Measurements from ENCODE around the gene ATP2C2.
"Not testable (repeated sequence)": the region's sequence is repeated elsewhere in the genome, so short reads cannot be mapped to it uniquely, and the experiment has no call there.

The ATP2C2 gene

DNA sequence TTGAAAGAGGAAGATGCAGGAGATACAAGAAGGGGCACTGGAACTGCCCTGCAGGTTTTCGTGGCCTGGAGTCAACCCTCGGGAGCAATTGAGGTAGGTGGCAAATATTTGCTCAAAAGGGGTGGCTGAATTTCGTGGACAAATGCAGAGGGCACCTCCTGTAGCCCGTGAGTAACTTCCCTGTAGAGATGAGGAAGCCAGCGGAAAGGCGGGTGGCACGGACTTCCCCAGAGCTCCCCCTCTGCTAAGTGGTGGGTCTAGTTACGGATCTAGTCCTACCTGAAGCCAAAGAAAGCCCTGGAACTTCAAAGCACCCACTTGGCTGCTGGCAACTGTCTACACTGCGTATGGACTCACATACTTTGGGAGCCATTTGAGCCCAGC lies 1.0 kb upstream of the ATP2C2 start:
- no peak for DNase-seq (ENCODE audit: low read depth in 2 of 2)

DNA sequence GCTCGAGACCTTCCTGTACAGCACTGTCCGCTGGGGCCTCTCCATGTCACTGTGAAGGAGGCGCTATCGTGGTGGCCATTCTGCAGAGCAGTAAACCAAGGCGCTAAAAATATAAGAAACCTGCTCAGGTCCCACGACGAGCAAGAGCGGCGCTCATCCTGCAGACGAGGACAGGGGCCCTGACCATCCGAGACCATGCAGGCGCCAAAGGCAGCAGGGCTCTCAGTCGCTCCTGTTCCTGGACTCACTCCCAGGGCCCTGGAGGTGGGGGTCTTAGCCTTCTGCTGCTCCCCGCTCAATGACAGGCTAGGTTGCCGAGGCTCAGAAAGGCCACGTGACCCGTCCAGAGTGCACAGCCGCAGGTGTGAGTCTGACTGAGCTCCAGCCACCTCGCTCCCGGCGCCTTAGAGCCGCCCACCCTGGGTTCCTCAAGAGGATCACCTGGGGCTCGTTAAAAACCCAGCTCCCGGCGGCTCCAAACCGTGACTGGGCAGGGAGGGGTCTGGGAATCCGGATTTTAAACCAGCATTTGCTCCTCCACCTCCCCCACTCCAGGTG lies 509 bp upstream of the ATP2C2 start:
- no peak for DNase-seq (ENCODE audit: low read depth in 2 of 2)

DNA sequence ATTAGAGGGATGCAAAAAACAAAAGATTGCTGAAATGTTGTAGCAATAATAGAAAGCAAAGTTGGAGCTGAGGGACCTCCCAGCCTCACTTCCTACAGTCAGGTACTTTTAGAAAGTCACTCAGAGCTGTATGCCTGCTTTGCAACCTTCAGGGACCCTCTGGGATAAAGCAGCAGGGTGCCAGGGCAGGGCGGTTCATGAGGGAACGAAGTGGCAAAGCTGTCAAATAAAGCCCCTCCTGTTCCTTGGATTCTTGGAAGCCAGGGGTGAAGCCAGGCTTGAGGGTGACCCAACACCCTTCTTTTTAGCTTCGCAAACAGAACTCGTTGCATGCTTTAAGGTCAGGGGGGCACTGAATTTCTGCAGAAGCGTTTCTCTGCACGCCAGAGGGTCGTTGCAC lies 767 bp downstream of the ATP2C2 start:
- DNase-seq (ENCODE audit: low read depth in 2 of 2) = no peak

DNA sequence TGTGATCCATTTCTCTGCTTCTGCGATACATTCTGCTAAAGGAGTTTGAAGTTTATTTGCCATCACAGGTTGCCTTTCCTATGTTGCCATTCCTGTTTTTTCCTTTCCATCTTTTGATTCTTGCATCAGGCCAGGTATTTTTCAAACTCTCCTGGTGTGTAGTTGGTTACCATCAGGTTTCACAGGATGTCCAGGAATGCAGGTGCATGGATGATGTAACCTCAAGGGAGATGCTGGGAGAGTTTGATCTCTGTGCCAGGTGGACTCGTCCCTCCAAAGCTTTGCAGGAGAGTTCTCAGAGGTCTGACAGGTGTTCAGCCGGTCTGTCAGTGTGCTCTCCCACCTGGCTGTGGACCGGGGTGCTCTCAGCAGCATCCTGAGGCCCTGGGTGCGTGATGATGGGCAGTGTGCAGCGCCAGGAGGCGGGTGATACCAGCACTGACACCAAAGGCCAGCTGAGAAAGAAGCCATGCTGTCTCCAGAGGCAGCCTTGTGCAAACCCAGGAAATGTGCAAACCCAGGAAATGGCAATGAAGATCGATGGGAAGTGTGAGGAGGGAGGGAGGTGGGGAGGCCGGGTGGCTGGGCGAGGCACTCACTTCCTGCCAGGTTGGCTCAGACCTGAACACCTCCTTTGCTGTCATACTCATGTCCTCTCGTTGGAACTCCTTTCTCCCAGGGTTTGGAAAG lies 1.7 kb downstream of the ATP2C2 start:
- DNase-seq (ENCODE audit: low read depth in 2 of 2) = no peak

- DNase-seq (ENCODE audit: low read depth in 2 of 2) = no peak
Observed at GRCh38 chr16:84370723-84371552, 2.6 kb downstream of the ATP2C2 start.

DNA sequence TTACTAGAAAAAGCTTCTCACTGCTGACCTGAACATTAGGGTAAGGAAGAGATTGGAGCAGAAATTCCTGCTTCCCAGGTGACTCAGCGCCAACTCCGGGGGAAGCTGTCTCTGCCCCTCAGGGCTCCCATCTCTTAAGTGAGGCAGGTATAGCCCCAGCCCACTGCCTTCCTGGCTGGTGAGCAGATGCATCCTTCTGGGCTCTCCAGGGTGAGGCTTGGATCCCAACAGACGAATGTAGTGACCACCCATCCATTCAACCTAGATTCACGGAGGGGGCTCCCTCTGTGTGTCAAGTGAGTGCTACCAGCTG lies 3.2 kb downstream of the ATP2C2 start:
- DNase-seq (ENCODE audit: low read depth in 2 of 2) = no peak

- DNase-seq (ENCODE audit: low read depth in 2 of 2) = no peak
Observed at GRCh38 chr16:84373907-84374489, 5.7 kb downstream of the ATP2C2 start.

GRCh38 chr16:84378099-84378498 lies 9.8 kb downstream of the ATP2C2 start:
- DNase-seq (ENCODE audit: low read depth in 2 of 2) = no peak

DNA sequence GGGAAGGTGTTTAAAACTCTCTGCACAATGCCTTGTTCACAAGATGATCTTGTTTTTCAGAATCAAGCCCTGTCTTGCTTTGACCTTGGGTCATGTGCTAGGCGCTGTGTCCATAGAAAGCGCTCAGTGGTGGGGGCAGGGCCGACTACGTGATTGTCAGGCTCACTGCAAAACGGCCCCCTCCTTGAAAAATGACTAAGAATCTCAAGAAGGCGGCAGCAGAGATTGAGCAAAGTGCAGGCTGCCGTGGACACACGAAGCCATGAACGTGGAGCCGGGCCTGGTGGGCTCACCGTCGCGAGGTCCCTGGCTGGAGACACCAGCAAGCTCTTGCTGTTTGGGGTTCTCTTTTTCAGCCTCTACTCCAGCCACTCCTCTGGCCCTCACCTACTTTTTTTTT lies 10.2 kb downstream of the ATP2C2 start:
- no peak for DNase-seq (ENCODE audit: low read depth in 2 of 2)

GRCh38 chr16:84379008-84379708 lies 10.8 kb downstream of the ATP2C2 start:
- no peak for DNase-seq (ENCODE audit: low read depth in 2 of 2)

DNA sequence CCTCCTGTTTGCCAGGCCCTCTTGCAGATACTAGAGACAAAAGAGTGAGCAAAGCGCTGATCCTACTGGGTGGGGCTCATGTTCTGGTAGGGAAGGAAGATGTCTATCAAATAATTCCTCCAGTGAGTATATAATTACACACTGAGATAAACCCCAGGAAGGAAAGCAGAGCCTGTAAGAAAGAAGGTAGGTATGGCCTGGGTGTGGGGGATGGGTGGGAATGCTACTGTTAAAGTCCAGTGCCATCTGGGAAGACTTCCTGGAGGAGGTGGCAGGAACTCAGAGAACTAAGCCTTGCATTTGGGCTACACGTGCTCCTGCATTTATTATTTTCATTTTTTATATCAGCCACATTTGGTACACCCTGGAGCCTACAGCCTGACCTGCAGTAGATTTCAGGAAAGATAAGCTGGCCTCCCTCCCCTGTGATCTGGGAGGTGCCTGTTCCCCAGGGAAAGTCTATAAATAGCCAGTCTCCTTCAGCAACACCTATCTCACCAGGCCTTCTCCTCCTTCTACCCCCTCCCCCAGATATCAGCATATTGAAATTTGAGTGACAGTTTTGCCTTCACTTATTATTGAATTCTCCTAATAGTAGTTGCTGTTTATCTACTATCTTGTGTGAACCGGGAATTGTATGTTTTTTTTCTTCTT lies 11.5 kb downstream of the ATP2C2 start:
- DNase-seq (ENCODE audit: low read depth in 2 of 2) = no peak

DNA sequence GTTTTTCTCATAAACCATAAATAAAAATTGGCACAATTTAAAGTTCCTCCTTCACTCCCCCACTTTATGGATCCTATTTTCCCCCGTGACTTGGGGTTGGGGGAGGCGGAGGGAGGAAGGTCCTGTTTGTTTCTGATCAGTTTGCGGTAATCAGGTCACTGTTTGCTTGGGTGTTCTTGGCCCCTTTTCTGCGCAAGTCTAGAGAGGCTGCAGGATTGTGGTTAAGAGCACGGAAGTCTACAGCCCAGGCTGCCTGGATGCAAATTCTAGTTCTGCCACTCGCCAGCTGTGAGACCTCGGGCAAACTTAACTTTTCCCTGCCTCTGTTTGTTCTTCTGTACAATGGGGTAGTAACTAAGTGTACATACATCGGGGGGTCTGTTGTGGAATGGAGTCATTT lies 12.1 kb downstream of the ATP2C2 start:
- DNase-seq (ENCODE audit: low read depth in 2 of 2) = no peak

DNA sequence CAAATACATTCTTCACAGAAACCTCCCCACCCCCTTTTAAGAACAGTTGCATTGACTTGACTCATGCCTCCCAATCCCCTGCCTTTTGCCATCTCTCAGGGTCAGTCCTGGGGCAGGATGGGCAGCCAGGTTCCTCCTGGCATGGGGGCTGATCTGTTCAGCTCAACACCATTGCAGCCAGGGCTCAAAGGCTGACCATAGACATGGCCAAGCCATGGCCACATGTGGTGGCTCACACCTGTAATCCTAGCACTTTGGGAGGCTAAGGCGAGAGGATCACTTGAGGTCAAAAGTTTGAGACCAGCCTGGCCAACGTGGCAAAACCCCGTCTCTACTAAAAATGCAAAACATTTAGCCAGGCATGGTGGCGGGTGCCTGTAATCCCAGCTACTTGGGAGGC lies 14.1 kb downstream of the ATP2C2 start:
- DNase-seq (ENCODE audit: low read depth in 2 of 2) = no peak

GRCh38 chr16:84383106-84383505 lies 14.8 kb downstream of the ATP2C2 start:
- no peak for DNase-seq (ENCODE audit: low read depth in 2 of 2)

GRCh38 chr16:84386047-84386446 lies 17.7 kb downstream of the ATP2C2 start:
- no peak for DNase-seq (ENCODE audit: low read depth in 2 of 2)

GRCh38 chr16:84387021-84387420 lies 18.7 kb downstream of the ATP2C2 start:
- no peak for DNase-seq (ENCODE audit: low read depth in 2 of 2)

GRCh38 chr16:84390131-84390785 lies 21.9 kb downstream of the ATP2C2 start:
- no peak for DNase-seq (ENCODE audit: low read depth in 2 of 2)

- DNase-seq (ENCODE audit: low read depth in 2 of 2) = no peak
Observed at GRCh38 chr16:84391151-84392030, 23.1 kb downstream of the ATP2C2 start.

DNA sequence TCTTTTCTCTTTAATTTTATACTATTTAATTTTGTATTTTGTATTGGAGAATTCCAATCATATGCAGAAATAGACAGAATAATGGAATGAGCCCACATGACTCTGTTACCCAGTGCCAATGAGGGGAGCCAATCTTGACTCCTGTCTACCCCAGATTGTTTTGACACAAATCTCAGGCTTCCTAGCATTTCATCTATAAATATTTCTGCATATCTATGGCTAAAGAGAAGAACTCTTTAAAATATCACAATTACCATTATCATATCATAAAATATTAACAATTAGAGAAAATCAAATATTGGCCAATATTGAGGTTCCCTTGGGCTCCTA lies 23.7 kb downstream of the ATP2C2 start:
- DNase-seq (ENCODE audit: low read depth in 2 of 2) = no peak

DNA sequence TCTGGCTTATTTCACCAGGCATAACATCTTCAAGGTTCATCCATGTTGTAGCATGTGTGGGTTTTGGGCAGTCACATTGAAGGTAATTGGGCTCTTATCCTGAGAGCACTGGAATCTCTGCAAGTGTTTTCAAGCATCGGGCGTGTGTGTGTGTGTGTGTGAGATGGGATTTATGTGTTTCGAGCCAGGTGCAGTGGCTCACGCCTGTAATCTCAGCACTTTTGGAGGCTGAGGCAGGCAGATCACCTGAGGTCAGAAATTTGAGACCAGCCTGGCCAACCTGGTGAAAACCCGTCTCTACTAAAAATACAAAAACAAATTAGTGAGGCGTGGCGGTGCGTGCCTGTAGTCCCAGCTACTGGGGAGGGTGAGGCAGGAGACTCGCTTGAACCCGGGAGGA lies 27.7 kb downstream of the ATP2C2 start:
- DNase-seq (ENCODE audit: low read depth in 2 of 2) = not testable (repeated sequence)

Measured in fibroblast of skin of left quadriceps (primary cell).